ENCODE results near the gene GYPC. TPM values are rescaled to one million over a fixed set of nuclear protein-coding genes. Genes with fewer than 3 reads are reported as not detected.
"Not testable (repeated sequence)": the region's sequence is repeated elsewhere in the genome, so short reads cannot be mapped to it uniquely, and the experiment has no call there.

Gene GYPC, protein sequence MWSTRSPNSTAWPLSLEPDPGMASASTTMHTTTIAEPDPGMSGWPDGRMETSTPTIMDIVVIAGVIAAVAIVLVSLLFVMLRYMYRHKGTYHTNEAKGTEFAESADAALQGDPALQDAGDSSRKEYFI
- total RNA-seq, result 227 and 297 TPM in 2 replicates

GRCh38 chr2:126655500-126656430 is at the start of gene GYPC:
Gene GYPC (plus strand): TSS chr2:126656158. CDS start chr2:126656264, 106 bp downstream.
- DNase-seq, result peak; percentile 39

- DNase-seq, result no peak
Measured at GRCh38 chr2:126614524-126615227, 41.3 kb upstream of the GYPC start.

GRCh38 chr2:126616606-126617069 is 39.3 kb upstream of the GYPC start:
- DNase-seq, result no peak

DNA sequence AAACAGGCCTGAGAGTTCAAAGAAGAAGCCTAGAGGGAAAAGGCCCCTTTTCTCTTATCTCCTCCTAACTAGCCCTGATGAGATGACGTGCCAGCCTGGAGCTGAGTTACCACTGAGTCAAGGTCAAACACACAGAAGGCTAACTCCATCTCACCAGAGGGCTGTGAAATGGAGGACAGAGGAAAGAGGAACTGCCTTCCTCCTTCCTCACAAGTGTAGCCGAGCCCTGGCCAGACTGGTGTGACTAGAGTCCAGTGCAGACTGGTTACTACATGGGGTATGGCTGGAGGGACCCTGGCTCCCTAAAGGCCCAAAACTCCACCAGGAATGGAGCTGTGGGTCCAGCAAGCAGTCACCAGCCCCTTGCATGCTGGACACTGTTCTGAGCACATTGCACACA is 35.7 kb upstream of the GYPC start:
- DNase-seq, result no peak

DNA sequence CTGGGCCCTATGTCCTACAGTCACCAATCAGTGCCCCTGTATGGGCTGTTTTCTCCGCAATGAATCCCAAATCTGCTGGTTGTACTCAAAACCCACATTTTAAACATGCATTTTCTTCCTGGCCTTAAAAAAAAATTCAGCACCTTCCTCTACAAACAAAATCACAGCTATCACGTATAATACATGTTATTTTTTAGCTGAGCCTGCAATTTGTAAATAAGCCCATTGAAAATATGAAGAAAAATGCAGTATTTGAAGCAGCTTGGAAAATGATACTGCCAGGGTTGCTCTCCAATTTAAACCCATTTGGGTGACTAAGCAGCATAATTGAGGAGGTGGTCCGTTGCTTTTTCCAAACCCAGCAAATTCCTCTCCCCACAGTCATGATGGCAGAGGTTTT is 33.0 kb upstream of the GYPC start:
- DNase-seq, result no peak

GRCh38 chr2:126627643-126628042 is 28.3 kb upstream of the GYPC start:
- DNase-seq, result no peak

- DNase-seq, result peak; percentile 51
Measured at GRCh38 chr2:126634273-126634861, 21.6 kb upstream of the GYPC start.

- no peak for DNase-seq
Measured at GRCh38 chr2:126635281-126635680, 20.7 kb upstream of the GYPC start.

GRCh38 chr2:126635736-126636135 is 20.2 kb upstream of the GYPC start:
- DNase-seq, result no peak

GRCh38 chr2:126637386-126637785 is 18.6 kb upstream of the GYPC start:
- DNase-seq, result no peak

GRCh38 chr2:126638746-126639145 is 17.2 kb upstream of the GYPC start:
- no peak for DNase-seq

- no peak for DNase-seq
Measured at GRCh38 chr2:126639276-126639675, 16.7 kb upstream of the GYPC start.

DNA sequence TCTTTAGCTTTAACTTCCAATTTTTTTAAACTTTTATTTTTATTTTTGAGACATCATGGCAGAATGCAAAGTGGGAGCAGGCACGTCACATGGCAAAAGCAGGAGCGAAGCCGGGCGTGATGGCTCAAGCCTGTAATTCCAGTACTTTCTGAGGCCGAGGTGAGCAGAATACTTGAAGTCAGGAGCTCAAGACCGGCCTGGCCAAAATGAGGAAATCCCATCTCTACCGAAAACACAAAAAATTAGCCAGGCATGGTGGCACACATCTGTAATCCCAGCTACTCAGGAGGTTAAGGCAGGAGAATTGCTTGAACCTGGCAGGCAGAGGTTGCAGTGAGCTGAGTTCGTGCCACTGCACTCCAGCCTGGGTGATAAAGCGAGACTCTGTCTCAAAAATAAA is 14.7 kb upstream of the GYPC start:
- DNase-seq, result not testable (repeated sequence)

GRCh38 chr2:126642031-126642430 is 13.9 kb upstream of the GYPC start:
- no peak for DNase-seq

DNA sequence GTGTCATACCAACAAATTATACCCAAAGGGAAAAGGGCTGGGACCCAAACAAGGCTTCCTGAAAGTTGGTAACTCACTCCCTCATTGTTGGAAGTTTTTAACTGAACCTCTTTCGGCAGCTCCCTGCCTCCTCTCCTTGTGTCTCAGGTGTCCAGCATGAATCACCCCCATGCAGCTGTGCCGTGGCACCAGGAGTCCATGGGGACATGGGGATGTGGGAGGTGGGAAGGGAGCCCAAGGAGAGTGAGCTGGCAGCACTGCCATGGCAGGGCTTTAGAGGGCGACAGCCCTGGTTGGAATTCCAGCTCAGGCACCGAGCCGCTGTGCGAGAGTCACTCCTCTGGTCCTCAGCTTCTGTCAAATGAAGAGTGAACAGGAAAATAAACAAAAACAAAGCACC is 12.5 kb upstream of the GYPC start:
- peak; percentile 6 for DNase-seq

- DNase-seq, result no peak
Measured at GRCh38 chr2:126643972-126644371, 12.0 kb upstream of the GYPC start.

- no peak for DNase-seq
Measured at GRCh38 chr2:126644630-126645191, 11.2 kb upstream of the GYPC start.

GRCh38 chr2:126645211-126645618 is 10.7 kb upstream of the GYPC start:
- DNase-seq, result no peak

DNA sequence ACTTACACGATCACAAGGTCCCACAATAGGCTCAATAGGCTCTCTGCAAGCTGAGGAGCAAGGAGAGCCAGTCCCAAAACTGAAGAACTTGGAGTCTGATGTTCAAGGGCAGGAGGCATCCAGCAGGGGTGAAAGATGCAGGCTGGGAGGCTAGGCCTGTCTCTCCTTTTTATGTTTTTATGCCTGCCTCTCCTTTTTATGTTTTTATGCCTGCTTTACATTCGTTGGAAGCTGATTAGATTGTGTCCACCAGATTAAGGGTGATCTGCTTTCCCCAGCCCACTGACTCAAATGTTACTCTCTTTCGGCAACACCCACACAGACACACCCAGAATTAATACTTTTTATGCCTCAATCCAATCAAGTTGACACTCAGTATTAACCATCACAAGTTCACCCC is 9.9 kb upstream of the GYPC start:
- DNase-seq, result no peak

DNA sequence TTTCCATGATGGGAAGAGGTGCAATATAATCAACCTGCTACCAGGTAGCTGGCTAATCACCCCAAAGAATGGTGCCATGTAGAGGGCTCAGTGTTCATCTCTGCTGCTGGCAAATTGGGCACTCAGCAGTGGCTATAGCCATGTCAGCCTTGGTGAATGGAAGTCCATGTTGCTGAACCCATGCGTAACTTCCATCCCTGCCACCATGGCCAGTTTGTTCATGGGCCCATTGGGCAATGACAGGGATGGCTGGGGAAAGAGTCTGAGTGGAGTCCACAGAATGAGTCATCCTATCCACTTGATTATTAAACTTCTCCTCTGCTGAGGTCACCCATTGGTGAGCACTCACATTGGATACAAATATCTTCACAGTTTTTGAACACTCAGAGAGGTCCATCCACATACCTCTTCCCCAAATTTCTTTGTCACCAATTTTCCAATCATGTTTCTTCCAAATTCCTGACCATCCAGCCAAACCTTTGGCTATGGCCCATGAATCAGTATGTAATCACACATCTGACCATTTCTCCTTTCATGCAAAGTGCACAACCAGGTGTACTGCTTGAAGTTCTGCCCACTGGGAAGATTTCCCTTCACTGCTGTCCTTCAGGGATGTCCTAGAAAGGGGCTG is 8.1 kb upstream of the GYPC start:
- not testable (repeated sequence) for DNase-seq

GRCh38 chr2:126648345-126648786 is 7.6 kb upstream of the GYPC start:
- not testable (repeated sequence) for DNase-seq

- DNase-seq, result no peak
Measured at GRCh38 chr2:126649101-126649500, 6.9 kb upstream of the GYPC start.

All from dermis blood vessel endothelial cell (primary cell).